Esophagus muscularis mucosa (tissue), 4 donors: ENCODE data around the gene RYR2. TPM values are rescaled to one million over a fixed set of nuclear protein-coding genes. Genes with fewer than 3 reads are reported as not detected.
"Not testable (repeated sequence)": the region's sequence is repeated elsewhere in the genome, so short reads cannot be mapped to it uniquely, and the experiment has no call there.

Source experiments
- DNase-seq: peaks from one replicate; pipeline ENCODE4 v3.0.0-alpha.2; 2017; ENCODE audit errors: extremely low spot score
- H3K27ac ChIP-seq, 4 donors: fragments of 200-600 bp; sonication (generic); replicated peaks in 1 of 4; 1 replicate in 3 of 4; 2 replicates in 1 of 4; pipeline ENCODE4 v1.5.1; 2016 to 2019; ENCODE audit warnings: mild to moderate bottlenecking in 1 of 4
- H3K27me3 ChIP-seq, 4 donors: fragments of 200-600 bp; sonication (generic); one replicate each; pipeline versions ENCODE4 v1.5.1 to v1.6.0; 2016 to 2019
- H3K36me3 ChIP-seq, 4 donors: fragments of 200-600 bp; sonication (generic); one replicate each; pipeline ENCODE4 v1.5.1; 2016 to 2019
- H3K4me1 ChIP-seq, 4 donors: fragments of 200-600 bp; sonication (generic); one replicate each; pipeline ENCODE4 v1.5.1; 2016 to 2019
- H3K4me3 ChIP-seq, 4 donors: fragments of 200-600 bp; sonication (generic); 1 replicate in 2 of 4; 2 replicates in 2 of 4; pipeline ENCODE4 v1.5.1; 2016 to 2019; ENCODE audit warnings: mild to moderate bottlenecking in 4 of 4, moderate library complexity in 1 of 4
- H3K9me3 ChIP-seq, 4 donors: fragments of 200-600 bp; sonication (generic); 1 replicate in 3 of 4; 2 replicates in 1 of 4; pipeline ENCODE4 v1.5.1; 2016 to 2019
- EP300 ChIP-seq: sonication (generic); formaldehyde crosslinking; IDR thresholded peaks from one replicate; pipeline ENCODE4 v1.6.1; 2017; ENCODE audit warnings: antibody characterized with exemption
- POLR2A ChIP-seq: fragments of 450-650 bp; IDR thresholded peaks from one replicate; pipeline ENCODE4 v1.6.1; 2017; ENCODE audit warnings: antibody characterized with exemption, moderate library complexity, mild to moderate bottlenecking, low read depth
- POLR2AphosphoS5 ChIP-seq, 2 donors: sonication (generic); formaldehyde crosslinking; IDR thresholded peaks; one replicate each; pipeline ENCODE4 v1.6.1; 2017; ENCODE audit warnings: antibody characterized with exemption in 2 of 2
- WGBS: methylation state at CpG from one replicate; pipeline ENCODE4 v1.1.5; 2018; 5-methylcytosine and 5-hydroxymethylcytosine counted together
- intact Hi-C: fragments of 100-400 bp; cut with DNase I; formaldehyde crosslinking; loops from one replicate; pipeline ENCODE4 v1.15.1; 2023
- total RNA-seq, 4 donors: library from RNA; depleted of rRNA; stranded (reverse); fragments of >200 nt; gene quantifications; one replicate each; pipeline versions ENCODE4 v1.1.0 to v1.2.1, GENCODE V29; 2016
- TF ChIP-seq, protein P1 (sequence below), 3 experiments: fragments of 200-600 bp in 2 of 3; fragments of 450-650 bp in 1 of 3; sonication (generic) in 2 of 3; IDR thresholded peaks; one replicate each; pipeline ENCODE4 v1.5.1; 2017 to 2019; ENCODE audit warnings: antibody characterized with exemption in 3 of 3, mild to moderate bottlenecking in 2 of 3, moderate library complexity in 1 of 3

Gene RYR2
- total RNA-seq, 4 donors from 2014 or later, result 29.8 to 56.3 (median 38.9) TPM

DNA sequence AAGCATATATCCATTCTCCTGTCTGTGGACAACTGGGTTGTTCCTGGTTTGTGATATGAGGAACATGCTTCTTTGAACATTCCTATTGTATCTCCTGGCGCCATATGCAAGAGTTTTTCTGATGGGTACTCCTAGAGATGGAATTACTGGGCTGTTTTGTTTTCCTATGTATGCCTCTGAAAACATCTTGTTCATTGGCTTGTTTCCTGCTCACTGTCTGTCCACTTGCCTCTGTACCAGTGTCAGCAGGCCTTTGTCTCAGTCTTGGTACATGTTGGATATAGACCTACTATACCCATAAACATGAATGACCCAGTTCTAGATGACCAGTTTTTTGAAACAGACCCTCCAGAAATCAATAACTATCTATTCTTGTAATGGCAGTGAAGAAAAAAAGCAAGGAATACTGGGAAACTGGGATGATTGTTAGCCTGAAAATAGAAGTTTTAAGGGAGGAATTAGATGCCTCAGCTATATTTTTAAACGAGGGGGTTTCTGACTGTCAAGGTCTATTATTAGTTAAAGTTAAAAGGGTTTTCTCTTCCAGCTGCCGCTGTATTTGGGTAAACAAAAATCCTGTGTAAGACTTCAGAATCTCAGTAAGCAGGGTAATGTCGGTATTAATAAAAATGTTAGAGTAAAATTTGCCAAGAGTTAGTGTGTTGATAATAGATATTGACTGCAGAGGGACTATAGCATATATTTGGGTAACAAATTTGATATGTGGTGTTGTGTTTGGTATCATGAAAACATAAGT is 103.6 kb downstream of the RYR2 start:
- no peak for DNase-seq
- no peaks in the 10 kb centered on the region for H3K27me3 ChIP-seq
- intact Hi-C loops, result no loop called here
- no peaks in the 10 kb centered on the region for H3K36me3 ChIP-seq
- H3K4me1 ChIP-seq, result peaks cover 30 to 78% (median 64%) of the 10 kb centered on the region in 4 donors
- H3K9me3 ChIP-seq, result no peaks in the 10 kb centered on the region
- peak overlapping the region; percentile 18 to 82 (median 46) for H3K27ac ChIP-seq
- no peak overlapping the region for H3K4me3 ChIP-seq
- WGBS, result 38% methylated on average over 4 of the region's 4 CpGs
- TF ChIP-seq POLR2AphosphoS5 (IDR thresholded peaks at IDR 0.05), result no peak
- no peak for TF ChIP-seq EP300
- TF ChIP-seq, protein P1, sequence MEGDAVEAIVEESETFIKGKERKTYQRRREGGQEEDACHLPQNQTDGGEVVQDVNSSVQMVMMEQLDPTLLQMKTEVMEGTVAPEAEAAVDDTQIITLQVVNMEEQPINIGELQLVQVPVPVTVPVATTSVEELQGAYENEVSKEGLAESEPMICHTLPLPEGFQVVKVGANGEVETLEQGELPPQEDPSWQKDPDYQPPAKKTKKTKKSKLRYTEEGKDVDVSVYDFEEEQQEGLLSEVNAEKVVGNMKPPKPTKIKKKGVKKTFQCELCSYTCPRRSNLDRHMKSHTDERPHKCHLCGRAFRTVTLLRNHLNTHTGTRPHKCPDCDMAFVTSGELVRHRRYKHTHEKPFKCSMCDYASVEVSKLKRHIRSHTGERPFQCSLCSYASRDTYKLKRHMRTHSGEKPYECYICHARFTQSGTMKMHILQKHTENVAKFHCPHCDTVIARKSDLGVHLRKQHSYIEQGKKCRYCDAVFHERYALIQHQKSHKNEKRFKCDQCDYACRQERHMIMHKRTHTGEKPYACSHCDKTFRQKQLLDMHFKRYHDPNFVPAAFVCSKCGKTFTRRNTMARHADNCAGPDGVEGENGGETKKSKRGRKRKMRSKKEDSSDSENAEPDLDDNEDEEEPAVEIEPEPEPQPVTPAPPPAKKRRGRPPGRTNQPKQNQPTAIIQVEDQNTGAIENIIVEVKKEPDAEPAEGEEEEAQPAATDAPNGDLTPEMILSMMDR (IDR thresholded peaks at IDR 0.05), result no peak
- no peak for TF ChIP-seq POLR2A

DNA sequence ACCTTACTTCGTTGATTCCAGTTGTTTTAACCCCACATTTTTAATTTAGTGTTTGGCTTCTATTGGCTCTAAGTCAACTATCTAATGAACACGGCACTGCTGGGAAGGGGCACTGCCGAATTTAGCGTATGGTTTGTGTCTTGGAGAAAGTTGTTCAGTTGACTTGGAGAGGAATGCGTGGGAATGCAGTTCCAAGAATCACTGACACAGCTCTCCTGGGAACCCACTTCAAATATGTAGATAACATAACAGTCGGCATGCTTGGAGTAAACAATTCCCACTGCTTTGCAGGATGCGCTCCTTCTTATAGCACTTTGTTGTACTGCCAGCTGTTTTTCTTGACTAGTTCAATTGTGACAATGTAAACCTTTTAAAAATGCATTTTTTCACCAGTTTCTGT is 104.3 kb downstream of the RYR2 start:
- no peak for DNase-seq
- Histone ChIP-seq H3K36me3 (no peaks in the 10 kb centered on the region), H3K27ac (peak overlapping the region; percentile 18 to 82 (median 46)), H3K4me3 (peak overlapping the region in 3 of 4 donors; percentile 9 to 28 (median 21)), H3K9me3 (no peaks in the 10 kb centered on the region), H3K4me1 (peaks cover 30 to 75% (median 60%) of the 10 kb centered on the region in 4 donors), H3K27me3 (no peaks in the 10 kb centered on the region)
- TF ChIP-seq, protein P1 (IDR thresholded peaks at IDR 0.05), result no peak
- TF ChIP-seq POLR2AphosphoS5 (IDR thresholded peaks at IDR 0.05), result peak in 1 of 2 donors; percentile 11
- no peak for TF ChIP-seq POLR2A
- peak; percentile 59 for TF ChIP-seq EP300
- WGBS, result 16% methylated on average over 7 of the region's 7 CpGs
- intact Hi-C loops, result no loop called here

DNA sequence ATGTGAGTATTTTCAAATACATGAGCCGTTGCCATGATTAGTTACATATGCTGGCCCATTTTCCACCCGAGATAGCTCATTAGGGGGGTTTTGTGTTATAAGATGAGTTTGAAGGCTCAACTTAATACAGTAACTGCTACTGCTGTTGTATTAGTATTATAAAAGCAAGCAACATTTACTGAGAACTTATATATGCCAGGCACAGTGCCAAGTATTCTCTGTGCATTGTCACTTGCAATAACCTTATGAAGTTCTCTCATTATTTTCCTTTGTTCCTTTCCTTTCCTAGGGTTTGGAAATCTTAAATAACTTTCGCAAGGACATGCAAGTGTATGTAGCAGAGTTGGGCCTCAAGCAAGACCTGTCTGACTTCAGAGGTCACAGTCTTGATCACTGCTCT is 107.9 kb downstream of the RYR2 start:
- H3K9me3 ChIP-seq, result no peaks in the 10 kb centered on the region
- H3K4me3 ChIP-seq, result no peak overlapping the region
- H3K27me3 ChIP-seq, result no peaks in the 10 kb centered on the region
- intact Hi-C loops, result no loop called here
- DNase-seq, result no peak
- no peaks in the 10 kb centered on the region for H3K36me3 ChIP-seq
- H3K27ac ChIP-seq, result peak overlapping the region in 2 of 4 donors; percentile 63 to 75
- 71% methylated on average over 3 of the region's 3 CpGs for WGBS
- peaks cover 46 to 64% (median 57%) of the 10 kb centered on the region in 4 donors for H3K4me1 ChIP-seq
- no peak for TF ChIP-seq EP300
- TF ChIP-seq POLR2A, result no peak
- TF ChIP-seq, protein P1 (IDR thresholded peaks at IDR 0.05), result no peak
- TF ChIP-seq POLR2AphosphoS5 (IDR thresholded peaks at IDR 0.05), result no peak

DNA sequence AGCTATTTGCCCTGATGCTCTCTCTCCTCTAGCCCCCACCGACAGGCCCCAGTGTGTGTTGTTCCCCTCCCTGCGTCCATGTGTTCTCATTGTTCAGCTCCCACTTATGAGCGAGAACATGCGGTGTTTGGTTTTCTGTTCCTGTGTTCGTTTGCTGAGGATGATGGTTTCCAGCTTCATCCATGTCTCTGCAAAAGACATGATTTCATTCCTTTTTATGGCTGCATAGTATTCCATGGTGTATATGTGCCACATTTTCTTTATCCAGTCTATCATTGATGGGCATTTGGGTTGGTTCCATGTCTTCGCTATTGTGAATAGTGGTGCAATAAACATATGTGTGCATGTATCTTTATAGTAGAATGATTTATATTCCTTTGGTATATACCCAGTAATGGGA is 110.0 kb downstream of the RYR2 start:
- DNase-seq, intact Hi-C loops, H3K27me3 ChIP-seq, H3K4me3 ChIP-seq, H3K36me3 ChIP-seq, H3K9me3 ChIP-seq: not testable (repeated sequence)
- WGBS, result 89% methylated on average over 6 of the region's 6 CpGs
- H3K27ac ChIP-seq, result peak overlapping the region in 3 of 4 donors; percentile 52 to 75 (median 63)
- peaks cover 35 to 56% (median 45%) of the 10 kb centered on the region in 4 donors for H3K4me1 ChIP-seq

DNA sequence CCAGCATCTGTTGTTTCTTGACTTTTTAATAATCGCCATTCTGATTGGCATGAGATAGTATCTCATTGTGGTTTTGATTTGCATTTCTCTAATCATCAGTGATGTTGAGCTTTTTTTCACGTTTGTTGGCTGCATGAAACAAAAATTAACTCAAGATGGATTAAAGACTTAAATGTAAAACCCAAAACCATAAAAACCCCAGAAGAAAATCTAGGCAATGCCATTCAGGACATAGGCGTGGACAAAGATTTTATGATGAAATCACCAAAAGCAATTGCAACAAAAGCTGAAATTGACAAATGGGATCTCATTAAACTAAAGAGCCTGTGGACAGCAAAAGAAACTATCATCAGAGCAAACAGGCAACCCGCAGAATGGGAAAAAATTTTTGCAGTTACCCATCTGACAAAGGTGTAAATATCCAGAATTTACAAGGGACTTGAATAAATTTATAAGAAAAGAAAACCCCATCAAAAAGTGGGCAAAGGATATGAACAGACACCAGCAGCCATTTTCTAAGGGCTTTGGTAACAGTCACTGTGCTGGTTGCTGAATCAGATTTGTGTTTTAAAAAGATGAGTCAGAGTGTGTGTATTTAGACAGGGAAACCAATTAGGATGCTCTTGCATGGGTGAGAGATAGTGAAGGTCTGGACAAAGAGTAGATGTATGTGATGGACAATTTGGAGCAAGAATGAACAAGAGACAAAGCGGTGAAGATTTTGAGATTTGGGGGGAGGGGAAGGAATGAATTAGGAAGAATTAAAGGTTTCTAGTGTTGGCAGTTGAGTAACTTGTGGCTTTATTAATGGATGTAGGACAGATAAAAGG is 110.7 kb downstream of the RYR2 start:
- Histone ChIP-seq H3K4me3 (no peak overlapping the region), H3K27me3 (no peaks in the 10 kb centered on the region), H3K27ac (peak overlapping the region in 1 of 4 donors; percentile 75), H3K9me3 (no peaks in the 10 kb centered on the region), H3K4me1 (peaks cover 28 to 55% (median 39%) of the 10 kb centered on the region in 4 donors), H3K36me3 (no peaks in the 10 kb centered on the region)
- WGBS, result 85% methylated on average over 5 of the region's 5 CpGs
- TF ChIP-seq, protein P1 (IDR thresholded peaks at IDR 0.05), result no peak
- TF ChIP-seq POLR2AphosphoS5 (IDR thresholded peaks at IDR 0.05) (no peak), POLR2A (no peak), EP300 (no peak)
- intact Hi-C loops, result no loop called here
- DNase-seq, result no peak
